SK-N-SH (cell line): Measurements from ENCODE around the gene MCC. TPM values are rescaled to one million over a fixed set of nuclear protein-coding genes. Genes with fewer than 3 reads are reported as not detected.

ENCODE experiments used
- CTCF ChIA-PET: fragments of 300-600, 350-600 bp; formaldehyde crosslinking; extraction: SDS; loops from one replicate; lab custom pipeline; 2021; lab: Yijun Ruan, JAX
- POLR2A ChIA-PET: fragments of 350-600 bp; sonication (Branson Sonifier 250); formaldehyde crosslinking; extraction: SDS; loops from one replicate; lab custom pipeline; 2020; ENCODE audit warnings: antibody characterized with exemption, inconsistent platforms; lab: Yijun Ruan, JAX
- DNase-seq: peaks from one replicate; pipeline ENCODE4 v3.0.0; 2012
- H2AFZ ChIP-seq: fragments of 200-600 bp; sonication (generic); 2 replicates; pipeline ENCODE4 v1.8.1; 2016; ENCODE audit warnings: antibody characterized with exemption, mild to moderate bottlenecking, low read depth
- H3F3A ChIP-seq: fragments of 200-600 bp; sonication (generic); replicated peaks from 2 replicates; pipeline ENCODE3; 2016; ENCODE audit warnings: antibody characterized with exemption, mild to moderate bottlenecking; ENCODE audit not compliant: insufficient read depth
- H3K27ac ChIP-seq, 2 experiments: fragments of 200-500 bp in 1 of 2; fragments of 200-600 bp in 1 of 2; sonication (Bioruptor generic) in 1 of 2; sonication (generic), shearing (Covaris generic) in 1 of 2; 2 replicates each; pipeline versions ENCODE4 v1.5.1 to v1.6.1; 2014 to 2016; ENCODE audit warnings: low read depth in 2 of 2, inconsistent platforms in 1 of 2, low read length in 1 of 2, mild to moderate bottlenecking in 1 of 2, mixed read lengths in 1 of 2
- H3K27me3 ChIP-seq: fragments of 200-600 bp; sonication (generic), shearing (Covaris generic); 2 replicates; pipeline ENCODE4 v1.6.1; 2016; ENCODE audit warnings: mixed run types; ENCODE audit not compliant: insufficient read depth
- H3K36me3 ChIP-seq, 2 experiments: fragments of 200-500 bp in 1 of 2; fragments of 200-600 bp in 1 of 2; sonication (Bioruptor generic) in 1 of 2; sonication (generic) in 1 of 2; replicated peaks in 1 of 2; 2 replicates each; pipeline versions ENCODE3 to v1.5.1; 2014 to 2016; ENCODE audit warnings: low read length in 1 of 2, mild to moderate bottlenecking in 1 of 2; ENCODE audit not compliant: insufficient read depth in 2 of 2, control insufficient read depth in 1 of 2
- H3K4me1 ChIP-seq, 2 experiments: fragments of 200-500 bp in 1 of 2; fragments of 200-600 bp in 1 of 2; sonication (Bioruptor generic) in 1 of 2; sonication (generic), shearing (Covaris generic) in 1 of 2; 2 replicates each; pipeline versions ENCODE4 v1.5.1 to v1.6.1; 2014 to 2016; ENCODE audit warnings: low read depth in 1 of 2, low read length in 1 of 2, mixed run types in 1 of 2; ENCODE audit not compliant: insufficient read depth in 2 of 2, control insufficient read depth in 1 of 2
- H3K4me2 ChIP-seq: fragments of 200-600 bp; sonication (generic), shearing (Covaris generic); 2 replicates; pipeline ENCODE4 v1.6.1; 2017; ENCODE audit warnings: mixed run types
- H3K4me3 ChIP-seq, 2 experiments: fragments of 200-500 bp in 1 of 2; fragments of 200-600 bp in 1 of 2; sonication (Bioruptor generic) in 1 of 2; sonication (generic), shearing (Covaris generic) in 1 of 2; 2 replicates each; pipeline versions ENCODE4 v1.5.1 to v1.8.1; 2014 to 2016; ENCODE audit warnings: low read depth in 2 of 2, inconsistent platforms in 1 of 2, low read length in 1 of 2, mild to moderate bottlenecking in 1 of 2, mixed read lengths in 1 of 2, moderate library complexity in 1 of 2
- H3K79me2 ChIP-seq: fragments of 200-600 bp; sonication (generic); 2 replicates; pipeline ENCODE4 v1.8.1; 2017; ENCODE audit warnings: mild to moderate bottlenecking; ENCODE audit not compliant: insufficient read depth
- H3K9ac ChIP-seq: fragments of 200-600 bp; sonication (generic); 2 replicates; pipeline ENCODE4 v1.6.1; 2017; ENCODE audit warnings: mixed run types
- H3K9me2 ChIP-seq: fragments of 200-600 bp; sonication (generic); 2 replicates; pipeline ENCODE4 v1.6.1; 2017; ENCODE audit warnings: mixed run types
- H3K9me3 ChIP-seq: fragments of 200-600 bp; sonication (generic); 2 replicates; pipeline ENCODE4 v1.6.1; 2017; ENCODE audit warnings: mixed run types, mild to moderate bottlenecking, moderate library complexity
- H4K20me1 ChIP-seq: fragments of 200-600 bp; sonication (generic); 2 replicates; pipeline ENCODE4 v1.6.1; 2017; ENCODE audit warnings: mild to moderate bottlenecking, mixed run types; ENCODE audit not compliant: insufficient read depth
- CHD2 ChIP-seq: fragments of 150-350 bp; IDR thresholded peaks from 2 replicates; pipeline ENCODE4 v1.6.1; 2018; ENCODE audit warnings: low read length; ENCODE audit not compliant: partially characterized antibody
- CTCF ChIP-seq: fragments of 200-600 bp; sonication (generic); IDR thresholded peaks from 2 replicates; pipeline ENCODE4 v1.6.1; 2017; ENCODE audit warnings: antibody characterized with exemption, mild to moderate bottlenecking, moderate library complexity
- ELF1 ChIP-seq: IDR thresholded peaks from 2 replicates; pipeline ENCODE4 v1.4.0; 2012
- EP300 ChIP-seq, 2 experiments: IDR thresholded peaks; 2 replicates each; pipeline versions ENCODE4 v1.4.0 to v1.6.1; 2012; ENCODE audit warnings: borderline replicate concordance in 1 of 2, low read depth in 1 of 2, low read length in 1 of 2
- EZH2phosphoT487 ChIP-seq: fragments of 200-600 bp; sonication (generic); IDR thresholded peaks from 2 replicates; pipeline ENCODE4 v1.6.1; 2017; ENCODE audit warnings: low read depth, mixed run types, mild to moderate bottlenecking, antibody characterized with exemption, moderate library complexity, borderline replicate concordance
- FOSL2 ChIP-seq: IDR thresholded peaks from 2 replicates; pipeline ENCODE4 v1.4.0; 2012; ENCODE audit warnings: low read depth, mild to moderate bottlenecking, moderate library complexity, borderline replicate concordance
- FOXM1 ChIP-seq: IDR thresholded peaks from 2 replicates; pipeline ENCODE4 v1.4.0; 2012; ENCODE audit warnings: low read depth, mild to moderate bottlenecking
- GABPA ChIP-seq: IDR thresholded peaks from 2 replicates; pipeline ENCODE4 v1.4.0; 2012; ENCODE audit warnings: low read depth, mild to moderate bottlenecking
- GATA2 ChIP-seq: sonication (generic); formaldehyde crosslinking; IDR thresholded peaks from 2 replicates; pipeline ENCODE4 v1.5.0; 2020; ENCODE audit warnings: mild to moderate bottlenecking, missing genetic modification reagents
- JUND ChIP-seq: IDR thresholded peaks from 2 replicates; pipeline ENCODE4 v1.4.0; 2012
- MAX ChIP-seq: IDR thresholded peaks from 2 replicates; pipeline ENCODE4 v1.4.0; 2012; ENCODE audit warnings: low read depth
- MEF2A ChIP-seq: IDR thresholded peaks from 2 replicates; pipeline ENCODE4 v1.4.0; 2012; ENCODE audit warnings: low read depth, borderline replicate concordance
- NFIC ChIP-seq: IDR thresholded peaks from 2 replicates; pipeline ENCODE4 v1.4.0; 2012; ENCODE audit warnings: borderline replicate concordance
- NRF1 ChIP-seq: IDR thresholded peaks from 2 replicates; pipeline ENCODE4 v1.6.1; 2012; ENCODE audit warnings: low read depth, mild to moderate bottlenecking, low read length
- POLR2AphosphoS5 ChIP-seq: IDR thresholded peaks from 2 replicates; pipeline ENCODE4 v1.6.1; 2012; ENCODE audit warnings: low read depth, low read length
- RAD21 ChIP-seq: IDR thresholded peaks from 2 replicates; pipeline ENCODE4 v1.6.1; 2012; ENCODE audit warnings: mild to moderate bottlenecking, low read length
- RFX5 ChIP-seq: IDR thresholded peaks from 2 replicates; pipeline ENCODE4 v1.6.1; 2012; ENCODE audit warnings: mild to moderate bottlenecking, improper control_type of control experiment, low read length
- RXRA ChIP-seq: IDR thresholded peaks from 2 replicates; pipeline ENCODE4 v1.4.0; 2012; ENCODE audit warnings: low read depth, mild to moderate bottlenecking, borderline replicate concordance
- SMC3 ChIP-seq: IDR thresholded peaks from 2 replicates; pipeline ENCODE4 v1.6.1; 2012; ENCODE audit warnings: low read depth, low read length, improper control_type of control experiment
- USF1 ChIP-seq: IDR thresholded peaks from 2 replicates; pipeline ENCODE4 v1.4.0; 2012; ENCODE audit warnings: low read depth, borderline replicate concordance
- USF2 ChIP-seq: fragments of 150-350 bp; IDR thresholded peaks from 2 replicates; pipeline ENCODE4 v1.6.1; 2017; ENCODE audit warnings: antibody characterized with exemption, low read length, low read depth, borderline replicate concordance
- YY1 ChIP-seq: IDR thresholded peaks from 2 replicates; pipeline ENCODE4 v1.4.0; 2012; ENCODE audit warnings: low read depth, mild to moderate bottlenecking
- WGBS: methylation state at CpG from one replicate; pipeline ENCODE4 v1.1.6; 2017; ENCODE audit warnings: low lambda C conversion rate; 5-methylcytosine and 5-hydroxymethylcytosine counted together
- polyA plus RNA-seq, 3 experiments: library from polyadenylated mRNA; depleted of rRNA; stranded (reverse); fragments of >200 nt; gene quantifications; 2 replicates each; pipeline ENCODE4 v1.2.3, GENCODE V29; 2012
- TF ChIP-seq, protein P1 (sequence below): IDR thresholded peaks from 2 replicates; pipeline ENCODE4; 2012

MCC gene
- polyA plus RNA-seq, 1 of the 3 experiments (the other 2 are of a cell fraction) = 3.6 TPM

DNA sequence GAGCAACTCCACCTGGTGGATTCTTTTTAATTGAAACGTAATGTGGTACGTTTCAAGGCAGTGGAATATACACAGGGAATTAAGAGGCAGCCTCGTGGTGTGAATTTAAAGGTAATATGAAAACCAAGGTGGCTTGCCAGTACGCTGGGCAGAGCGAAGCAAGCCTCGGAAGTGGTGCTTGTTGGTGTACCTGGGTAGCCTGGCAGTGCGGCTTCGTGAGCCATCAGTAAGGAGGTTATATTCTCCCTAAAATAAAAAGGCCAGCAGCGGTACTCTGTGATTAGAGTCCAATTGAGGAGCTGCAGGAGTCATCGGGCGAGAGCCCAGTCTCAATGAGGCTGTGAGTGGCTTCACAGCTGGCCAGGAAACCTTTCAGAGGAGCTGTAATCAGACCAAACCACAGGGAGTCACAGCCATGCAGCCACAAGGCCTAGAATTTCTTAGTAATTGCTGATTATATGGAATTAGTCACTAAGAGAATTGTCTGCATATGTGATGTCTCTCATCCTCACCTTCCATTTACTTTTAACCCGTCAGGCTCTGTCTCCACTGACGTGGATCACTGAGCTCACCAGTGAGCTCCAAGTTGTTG lies 454.0 kb downstream of the MCC start:
- Histone ChIP-seq H4K20me1 (no peaks in the 10 kb centered on the region), H3K9me3 (no peaks in the 10 kb centered on the region), H3K9me2 (no peaks in the 10 kb centered on the region), H3F3A (peaks cover 4% of the 10 kb centered on the region), H2AFZ (no peak overlapping the region), H3K4me1 (peaks cover 0 to 5% of the 10 kb centered on the region in 2 experiments; a peak in 2 of 4 replicates), H3K4me2 (no peak overlapping the region), H3K27ac (no peak overlapping the region), H3K27me3 (no peaks in the 10 kb centered on the region), H3K79me2 (no peaks in the 10 kb centered on the region), H3K36me3 (no peaks in the 10 kb centered on the region), H3K9ac (no peak overlapping the region), H3K4me3 (no peak overlapping the region)
- TF ChIP-seq CTCF (no peak), FOSL2 (no peak), POLR2AphosphoS5 (no peak), GATA2 (CRISPR knock-in tag) (no peak), RFX5 (no peak), NRF1 (no peak), MEF2A (no peak), MAX (no peak), RAD21 (no peak), USF2 (no peak), ELF1 (no peak)
- TF ChIP-seq, protein P1, sequence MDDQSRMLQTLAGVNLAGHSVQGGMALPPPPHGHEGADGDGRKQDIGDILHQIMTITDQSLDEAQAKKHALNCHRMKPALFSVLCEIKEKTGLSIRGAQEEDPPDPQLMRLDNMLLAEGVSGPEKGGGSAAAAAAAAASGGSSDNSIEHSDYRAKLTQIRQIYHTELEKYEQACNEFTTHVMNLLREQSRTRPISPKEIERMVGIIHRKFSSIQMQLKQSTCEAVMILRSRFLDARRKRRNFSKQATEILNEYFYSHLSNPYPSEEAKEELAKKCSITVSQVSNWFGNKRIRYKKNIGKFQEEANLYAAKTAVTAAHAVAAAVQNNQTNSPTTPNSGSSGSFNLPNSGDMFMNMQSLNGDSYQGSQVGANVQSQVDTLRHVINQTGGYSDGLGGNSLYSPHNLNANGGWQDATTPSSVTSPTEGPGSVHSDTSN = no peak
- WGBS = 88% methylated on average over 13 of the region's 13 CpGs
- CTCF ChIA-PET = interaction anchor here (1.9 kb wide), 1 partner anchor 38 kb away, joined by 7 read pairs; no protein-coding TSS in a partner anchor
- no peak for DNase-seq
- POLR2A ChIA-PET = no interaction called here

- H3K4me2 ChIP-seq = no peak overlapping the region
- no peaks in the 10 kb centered on the region for H3K27me3 ChIP-seq
- H3K9ac ChIP-seq = no peak overlapping the region
- H4K20me1 ChIP-seq = no peaks in the 10 kb centered on the region
- 94% methylated on average over 2 of the region's 2 CpGs for WGBS
- peak overlapping the region in 1 of 2 experiments; percentile 31; a peak in 1 of 4 replicates for H3K27ac ChIP-seq
- H3K9me3 ChIP-seq = no peaks in the 10 kb centered on the region
- H2AFZ ChIP-seq = no peak overlapping the region
- no peak overlapping the region for H3K4me3 ChIP-seq
- peaks cover 0 to 5% of the 10 kb centered on the region in 2 experiments; a peak in 2 of 4 replicates for H3K4me1 ChIP-seq
- ChIA-PET POLR2A (no interaction called here), CTCF (interaction anchor here (0.6 to 1.6 kb wide), 4 partner anchors 26 to 707 kb away, joined by 3 to 7 read pairs (median 3); no protein-coding TSS in a partner anchor)
- H3K9me2 ChIP-seq = no peaks in the 10 kb centered on the region
- peaks cover 7% of the 10 kb centered on the region for H3F3A ChIP-seq
- no peak for DNase-seq
- peaks cover 6 to 18% of the 10 kb centered on the region in 2 experiments for H3K36me3 ChIP-seq
- H3K79me2 ChIP-seq = no peaks in the 10 kb centered on the region
- no peak for TF ChIP-seq USF2
- TF ChIP-seq GABPA = no peak
- no peak for TF ChIP-seq EP300 (IDR thresholded peaks at IDR 0.05; ENCODE audit: borderline replicate concordance in 1 of 2, low read depth in 1 of 2, low read length in 1 of 2)
- no peak for TF ChIP-seq POLR2AphosphoS5
- no peak for TF ChIP-seq FOXM1
- no peak for TF ChIP-seq RXRA
- no peak for TF ChIP-seq CHD2
- no peak for TF ChIP-seq RAD21
- no peak for TF ChIP-seq NFIC
- TF ChIP-seq NRF1 = no peak
- TF ChIP-seq YY1 = no peak
- TF ChIP-seq GATA2 (CRISPR knock-in tag) = no peak
- no peak for TF ChIP-seq FOSL2
- TF ChIP-seq EZH2phosphoT487 = no peak
- no peak for TF ChIP-seq SMC3
- TF ChIP-seq USF1 = no peak
- TF ChIP-seq JUND = no peak
Observed at GRCh38 chr5:113031557-113031956, 456.7 kb downstream of the MCC start.
